NCI-H510A (cell line): ENCODE results near the gene AP3B1.

Experiments used
- DNase-seq: peaks from one replicate; lab custom pipeline; 2025; lab: John Stamatoyannopoulos, UW

Gene AP3B1

GRCh38 chr5:78291687-78292086 is 2.8 kb downstream of the AP3B1 start:
- no peak for DNase-seq

GRCh38 chr5:78289911-78290310 is 4.6 kb downstream of the AP3B1 start:
- no peak for DNase-seq

- no peak for DNase-seq
Measured at GRCh38 chr5:78288246-78288645, 6.3 kb downstream of the AP3B1 start.

- DNase-seq: no peak
Measured at GRCh38 chr5:78287833-78288232, 6.7 kb downstream of the AP3B1 start.

- DNase-seq: no peak
Measured at GRCh38 chr5:78287169-78287568, 7.3 kb downstream of the AP3B1 start.

GRCh38 chr5:78286290-78286689 is 8.2 kb downstream of the AP3B1 start:
- no peak for DNase-seq

GRCh38 chr5:78283802-78284201 is 10.7 kb downstream of the AP3B1 start:
- DNase-seq: no peak

GRCh38 chr5:78283105-78283504 is 11.4 kb downstream of the AP3B1 start:
- no peak for DNase-seq

- no peak for DNase-seq
Measured at GRCh38 chr5:78280261-78280660, 14.2 kb downstream of the AP3B1 start.

- DNase-seq: no peak
Measured at GRCh38 chr5:78279194-78279593, 15.3 kb downstream of the AP3B1 start.

GRCh38 chr5:78277715-78278114 is 16.8 kb downstream of the AP3B1 start:
- no peak for DNase-seq

- no peak for DNase-seq
Measured at GRCh38 chr5:78275998-78276543, 18.4 kb downstream of the AP3B1 start.

- DNase-seq: no peak
Measured at GRCh38 chr5:78274540-78275197, 19.8 kb downstream of the AP3B1 start.

GRCh38 chr5:78273436-78273835 is 21.1 kb downstream of the AP3B1 start:
- no peak for DNase-seq

- no peak for DNase-seq
Measured at GRCh38 chr5:78271766-78272165, 22.7 kb downstream of the AP3B1 start.

GRCh38 chr5:78269088-78269703 is 25.3 kb downstream of the AP3B1 start:
- no peak for DNase-seq

GRCh38 chr5:78268356-78268755 is 26.1 kb downstream of the AP3B1 start:
- no peak for DNase-seq

- DNase-seq: no peak
Measured at GRCh38 chr5:78265163-78265562, 29.3 kb downstream of the AP3B1 start.

- no peak for DNase-seq
Measured at GRCh38 chr5:78264600-78264999, 29.9 kb downstream of the AP3B1 start.

GRCh38 chr5:78260771-78261170 is 33.7 kb downstream of the AP3B1 start:
- no peak for DNase-seq

GRCh38 chr5:78253201-78253600 is 41.3 kb downstream of the AP3B1 start:
- DNase-seq: no peak

- DNase-seq: no peak
Measured at GRCh38 chr5:78252715-78253114, 41.8 kb downstream of the AP3B1 start.

- DNase-seq: no peak
Measured at GRCh38 chr5:78251663-78252284, 42.7 kb downstream of the AP3B1 start.
